K562 (cell line): ENCODE data around the gene MDC1. TPM values are rescaled to one million over a fixed set of nuclear protein-coding genes. Genes with fewer than 3 reads are reported as not detected.

Experiments used
- ELF2 ChIP-seq: fragments of 250-450 bp; sonication (Bioruptor Pico); IDR thresholded peaks from 2 replicates; pipeline ENCODE4 v1.5.0; 2021; ENCODE audit warnings: mild to moderate bottlenecking
- HCFC1 ChIP-seq: IDR thresholded peaks from 2 replicates; pipeline ENCODE4 v1.6.1; 2012; ENCODE audit warnings: low read depth, low read length, improper control_type of control experiment
- HDGF ChIP-seq: fragments of 450-650 bp; IDR thresholded peaks from 2 replicates; pipeline ENCODE4 v1.6.1; 2016
- IRF9 ChIP-seq: fragments of 450-650 bp; IDR thresholded peaks from 2 replicates; pipeline ENCODE4 v1.6.1; 2016; ENCODE audit warnings: missing biosample characterization, missing genetic modification characterization
- KDM2B ChIP-seq: fragments of 250-450 bp; sonication (Bioruptor Pico); IDR thresholded peaks from 2 replicates; pipeline ENCODE4 v1.8.0; 2021; ENCODE audit warnings: mild to moderate bottlenecking, moderate library complexity
- POLR2G ChIP-seq: fragments of 200-400 bp; formaldehyde crosslinking; IDR thresholded peaks from 2 replicates; pipeline ENCODE4 v1.6.1; 2017; ENCODE audit warnings: low read depth, mild to moderate bottlenecking, antibody characterized with exemption, low read length, moderate library complexity
- SNRNP70 ChIP-seq: fragments of 200-400 bp; formaldehyde crosslinking; optimal IDR thresholded peaks from 2 replicates; pipeline ENCODE3; 2017; ENCODE audit warnings: low read depth, low read length
- SUPT5H ChIP-seq: fragments of 450-650 bp; IDR thresholded peaks from 2 replicates; pipeline ENCODE4 v1.6.1; 2016
- TFAM ChIP-seq: fragments of 250-450 bp; sonication (Bioruptor Pico); conservative IDR thresholded peaks from 2 replicates; pipeline ENCODE4 v1.5.0; 2021; ENCODE audit warnings: mild to moderate bottlenecking, moderate library complexity
- USF1 ChIP-seq: sonication (generic); formaldehyde crosslinking; IDR thresholded peaks from 2 replicates; pipeline ENCODE4 v1.9.0; 2022; ENCODE audit warnings: mild to moderate bottlenecking, missing genetic modification reagents
- ZBTB2 ChIP-seq: fragments of 450-650 bp; IDR thresholded peaks from 2 replicates; pipeline ENCODE4 v1.6.1; 2016; ENCODE audit warnings: antibody characterized with exemption
- ZFP1 ChIP-seq: fragments of 450-650 bp; formaldehyde crosslinking; IDR thresholded peaks from 2 replicates; pipeline ENCODE4 v1.4.0; 2020; ENCODE audit warnings: mild to moderate bottlenecking, mixed read lengths
- ZNF444 ChIP-seq: fragments of 250-450 bp; sonication (Bioruptor Pico); IDR thresholded peaks from 2 replicates; pipeline ENCODE4 v1.4.0; 2020; ENCODE audit warnings: mild to moderate bottlenecking, moderate library complexity
- ZNF589 ChIP-seq: fragments of 200-800 bp; sonication (Bioruptor generic); IDR thresholded peaks from 2 replicates; pipeline ENCODE4 v1.6.1; 2016; ENCODE audit warnings: low read depth, missing genetic modification characterization, missing compliant biosample characterization
- ZNF766 ChIP-seq: fragments of 200-800 bp; sonication (Bioruptor generic); conservative IDR thresholded peaks from 2 replicates; pipeline ENCODE4 v1.6.1; 2016; ENCODE audit warnings: missing genetic modification characterization, missing compliant biosample characterization
- polyA plus RNA-seq, 8 experiments: library from polyadenylated mRNA; depleted of rRNA in 4 of 8; stranded (reverse) in 5 of 8; unstranded in 3 of 8; fragments of >200 nt; fragmentation: Nextera tagmentation in 2 of 8; fragmentation: Illumina TruSeq in 1 of 8; extraction: Ambion mirVana in 2 of 8; extraction: Trizol in 1 of 8; gene quantifications; 2 replicates each; pipeline versions ENCODE4 v1.2.1 to v1.2.3, GENCODE V29; 2011 to 2014; ENCODE audit warnings: inconsistent platforms in 1 of 8, missing spikeins in 1 of 8
- total RNA-seq, 7 experiments: library from RNA; depleted of rRNA in 6 of 7; stranded (reverse); fragments of >200 nt in 6 of 7; fragmentation: Illumina TruSeq in 2 of 7; extraction: Trizol in 2 of 7; gene quantifications; 2 replicates each; pipeline versions ENCODE4 v1.2.1 to v1.2.3, GENCODE V29; 2011 to 2021; ENCODE audit warnings: low replicate concordance in 1 of 7
- TF ChIP-seq, protein P1 (sequence below), 2 experiments: fragments of 150-350 bp in 1 of 2; IDR thresholded peaks; 2 replicates each; pipeline ENCODE4 v1.6.1; 2012 to 2016; ENCODE audit warnings: low read depth in 2 of 2, low read length in 2 of 2, mild to moderate bottlenecking in 1 of 2, moderate library complexity in 1 of 2
- TF ChIP-seq, protein P2 (sequence below): sonication (generic); formaldehyde crosslinking; IDR thresholded peaks from 2 replicates; pipeline ENCODE4 v1.8.0; 2022; ENCODE audit warnings: mild to moderate bottlenecking, low read depth, missing genetic modification reagents
- TF ChIP-seq, protein P3 (sequence below): fragments of 250-450 bp; sonication (Bioruptor Pico); IDR thresholded peaks from 2 replicates; pipeline ENCODE4 v1.6.1; 2021; ENCODE audit warnings: mild to moderate bottlenecking

The MDC1 gene
- total and polyA plus RNA-seq, 9 of the 15 experiments (the other 6 are each of a cell fraction or from before 2014, with no cell fraction given), result 8.2 to 114 (median 20.0) TPM

- no peak for TF ChIP-seq USF1 (CRISPR knock-in tag)
- TF ChIP-seq, protein P1, sequence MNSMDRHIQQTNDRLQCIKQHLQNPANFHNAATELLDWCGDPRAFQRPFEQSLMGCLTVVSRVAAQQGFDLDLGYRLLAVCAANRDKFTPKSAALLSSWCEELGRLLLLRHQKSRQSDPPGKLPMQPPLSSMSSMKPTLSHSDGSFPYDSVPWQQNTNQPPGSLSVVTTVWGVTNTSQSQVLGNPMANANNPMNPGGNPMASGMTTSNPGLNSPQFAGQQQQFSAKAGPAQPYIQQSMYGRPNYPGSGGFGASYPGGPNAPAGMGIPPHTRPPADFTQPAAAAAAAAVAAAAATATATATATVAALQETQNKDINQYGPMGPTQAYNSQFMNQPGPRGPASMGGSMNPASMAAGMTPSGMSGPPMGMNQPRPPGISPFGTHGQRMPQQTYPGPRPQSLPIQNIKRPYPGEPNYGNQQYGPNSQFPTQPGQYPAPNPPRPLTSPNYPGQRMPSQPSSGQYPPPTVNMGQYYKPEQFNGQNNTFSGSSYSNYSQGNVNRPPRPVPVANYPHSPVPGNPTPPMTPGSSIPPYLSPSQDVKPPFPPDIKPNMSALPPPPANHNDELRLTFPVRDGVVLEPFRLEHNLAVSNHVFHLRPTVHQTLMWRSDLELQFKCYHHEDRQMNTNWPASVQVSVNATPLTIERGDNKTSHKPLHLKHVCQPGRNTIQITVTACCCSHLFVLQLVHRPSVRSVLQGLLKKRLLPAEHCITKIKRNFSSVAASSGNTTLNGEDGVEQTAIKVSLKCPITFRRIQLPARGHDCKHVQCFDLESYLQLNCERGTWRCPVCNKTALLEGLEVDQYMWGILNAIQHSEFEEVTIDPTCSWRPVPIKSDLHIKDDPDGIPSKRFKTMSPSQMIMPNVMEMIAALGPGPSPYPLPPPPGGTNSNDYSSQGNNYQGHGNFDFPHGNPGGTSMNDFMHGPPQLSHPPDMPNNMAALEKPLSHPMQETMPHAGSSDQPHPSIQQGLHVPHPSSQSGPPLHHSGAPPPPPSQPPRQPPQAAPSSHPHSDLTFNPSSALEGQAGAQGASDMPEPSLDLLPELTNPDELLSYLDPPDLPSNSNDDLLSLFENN (IDR thresholded peaks at IDR 0.05; ENCODE audit: low read depth in 2 of 2, low read length in 2 of 2), result peak in 1 of 2 experiments; percentile 73; a peak in 2 of 4 replicates
- peak; percentile 38; the same call in 1 of the 2 replicates for TF ChIP-seq IRF9
- no peak for TF ChIP-seq TFAM
- TF ChIP-seq ZBTB2, result 0 out of 2 replicates have a peak, but pooled peaks have one; percentile 35
- TF ChIP-seq, protein P2, sequence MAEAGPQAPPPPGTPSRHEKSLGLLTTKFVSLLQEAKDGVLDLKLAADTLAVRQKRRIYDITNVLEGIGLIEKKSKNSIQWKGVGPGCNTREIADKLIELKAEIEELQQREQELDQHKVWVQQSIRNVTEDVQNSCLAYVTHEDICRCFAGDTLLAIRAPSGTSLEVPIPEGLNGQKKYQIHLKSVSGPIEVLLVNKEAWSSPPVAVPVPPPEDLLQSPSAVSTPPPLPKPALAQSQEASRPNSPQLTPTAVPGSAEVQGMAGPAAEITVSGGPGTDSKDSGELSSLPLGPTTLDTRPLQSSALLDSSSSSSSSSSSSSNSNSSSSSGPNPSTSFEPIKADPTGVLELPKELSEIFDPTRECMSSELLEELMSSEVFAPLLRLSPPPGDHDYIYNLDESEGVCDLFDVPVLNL (CRISPR knock-in tag), result no peak
- TF ChIP-seq POLR2G, result peak; percentile 86
- no peak for TF ChIP-seq SNRNP70
- TF ChIP-seq, protein P3, sequence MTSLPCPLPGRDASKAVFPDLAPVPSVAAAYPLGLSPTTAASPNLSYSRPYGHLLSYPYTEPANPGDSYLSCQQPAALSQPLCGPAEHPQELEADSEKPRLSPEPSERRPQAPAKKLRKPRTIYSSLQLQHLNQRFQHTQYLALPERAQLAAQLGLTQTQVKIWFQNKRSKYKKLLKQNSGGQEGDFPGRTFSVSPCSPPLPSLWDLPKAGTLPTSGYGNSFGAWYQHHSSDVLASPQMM (CRISPR knock-in tag), result no peak
- peak; percentile 85 for TF ChIP-seq SUPT5H
- TF ChIP-seq ZNF444 (CRISPR knock-in tag), result no peak
- TF ChIP-seq ZFP1 (CRISPR knock-in tag), result no peak
- TF ChIP-seq HDGF, result 0 out of 2 replicates have a peak, but pooled peaks have one; percentile 25
- TF ChIP-seq KDM2B (CRISPR knock-in tag), result no peak
- peak; percentile 81 for TF ChIP-seq ELF2 (CRISPR knock-in tag)
- peak; percentile 55 for TF ChIP-seq HCFC1
- TF ChIP-seq ZNF766 (CRISPR knock-in tag), result peak; percentile 55; the same call in 1 of the 2 replicates
- TF ChIP-seq ZNF589, result peak; percentile 47; the same call in 1 of the 2 replicates
These were observed 34.7 kb downstream of the MDC1 start (continued) for GRCh38 chr6:30682143-30683117.
